GM21528 (cell line): ENCODE results near the gene IGFBP7.

Source experiments
- ATAC-seq: cut with Tn5 transposase; IDR thresholded peaks from one replicate; pipeline ENCODE4 v1.9.1; 2021; ENCODE audit warnings: mild to moderate bottlenecking, moderate library complexity; ENCODE audit not compliant: unreplicated experiment, low FRiP score

Gene IGFBP7

DNA sequence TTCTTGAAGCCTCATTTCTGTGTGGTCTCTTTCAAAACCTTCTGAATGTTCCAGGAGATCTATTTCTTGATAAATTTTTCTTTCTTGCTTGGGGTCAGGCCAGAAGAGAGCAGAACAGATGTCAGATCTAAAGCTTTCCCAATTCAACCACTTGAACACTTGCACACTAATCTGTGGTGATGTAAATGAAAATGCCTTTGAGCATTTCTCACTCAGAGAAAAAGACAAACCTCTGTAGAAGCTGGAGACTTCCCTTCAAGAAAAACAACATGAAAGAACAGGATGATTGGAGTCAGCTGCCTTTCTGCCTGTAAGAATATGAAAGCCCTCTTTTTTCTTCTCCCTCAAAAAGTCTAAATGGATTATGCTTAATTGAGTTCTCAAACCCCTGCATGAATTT lies 11.2 kb downstream of the IGFBP7 start:
- ATAC-seq, result no peak

DNA sequence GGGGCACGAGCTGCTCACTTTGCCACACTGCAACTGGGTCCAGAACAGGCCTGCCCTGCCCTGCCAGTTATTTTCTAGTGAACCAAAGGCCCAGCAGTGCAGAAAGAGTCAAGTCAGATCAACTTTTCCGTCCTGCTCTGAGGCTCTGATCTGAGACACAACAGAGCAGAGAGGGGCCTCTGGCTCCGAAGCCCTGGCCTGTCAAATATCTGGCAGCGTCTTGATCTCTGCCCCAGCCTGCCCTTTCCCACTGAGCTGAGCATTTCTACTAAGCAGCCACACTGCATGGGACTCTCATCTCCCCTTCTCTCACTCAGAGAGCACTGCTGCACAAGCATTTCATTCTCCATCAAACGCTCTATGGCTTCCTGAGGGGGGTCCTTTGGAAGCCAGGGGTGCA lies 11.8 kb downstream of the IGFBP7 start:
- no peak for ATAC-seq

DNA sequence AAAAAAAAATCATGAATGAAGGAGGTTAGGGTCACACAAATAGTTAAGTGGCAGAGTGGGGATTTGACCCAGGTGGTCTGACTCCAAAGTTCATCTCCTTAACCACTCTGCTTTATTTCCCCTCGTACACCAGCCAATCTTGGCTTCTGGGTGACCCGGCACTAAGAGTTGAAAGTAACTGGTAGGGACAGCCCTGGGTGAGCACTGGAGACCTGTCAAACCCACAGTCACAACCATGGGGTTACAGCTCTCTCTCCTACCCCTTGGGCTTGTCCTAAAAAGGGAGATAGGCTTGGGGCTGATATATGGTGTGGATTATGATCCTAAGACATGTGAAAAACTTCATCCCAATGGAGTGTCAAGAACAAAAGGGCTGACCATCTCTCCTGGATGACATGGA lies 12.5 kb downstream of the IGFBP7 start:
- no peak for ATAC-seq

DNA sequence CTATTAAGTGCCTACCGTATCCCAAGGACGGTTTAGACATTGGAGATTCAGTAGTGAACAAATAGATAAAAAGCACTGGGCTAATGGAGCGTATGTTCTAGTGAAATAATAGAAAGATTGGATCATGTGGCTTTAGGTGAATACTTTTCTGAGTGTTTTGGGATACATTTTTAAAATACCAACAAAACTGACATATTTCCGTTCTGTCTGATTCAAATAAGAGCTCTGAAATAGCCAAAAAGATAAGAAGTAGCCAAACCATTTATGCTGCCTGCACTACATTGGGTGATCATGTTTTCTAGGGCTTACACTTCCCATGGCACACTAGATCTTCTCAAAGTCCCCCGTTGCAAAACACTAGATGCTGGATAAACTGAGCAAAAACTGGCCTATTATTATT lies 14.2 kb downstream of the IGFBP7 start:
- no peak for ATAC-seq

DNA sequence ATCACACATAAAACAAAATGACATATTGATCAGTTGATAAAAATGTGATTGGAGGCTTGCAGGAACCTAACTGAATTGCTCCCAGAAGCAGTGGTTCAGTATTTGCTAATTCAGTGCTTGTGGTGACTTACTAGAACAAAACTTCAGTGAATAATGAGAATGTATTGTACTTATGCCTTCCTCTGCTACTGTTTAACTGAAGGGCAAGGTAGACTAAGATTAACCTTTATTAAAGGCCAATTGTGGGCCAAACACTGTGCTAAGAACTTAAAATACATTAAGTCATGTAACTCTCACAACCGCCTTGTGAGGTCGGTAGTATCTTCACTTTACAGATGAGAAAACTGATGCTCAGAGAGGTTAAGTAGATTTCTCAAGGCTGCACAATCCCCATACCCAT lies 14.9 kb downstream of the IGFBP7 start:
- ATAC-seq, result no peak

DNA sequence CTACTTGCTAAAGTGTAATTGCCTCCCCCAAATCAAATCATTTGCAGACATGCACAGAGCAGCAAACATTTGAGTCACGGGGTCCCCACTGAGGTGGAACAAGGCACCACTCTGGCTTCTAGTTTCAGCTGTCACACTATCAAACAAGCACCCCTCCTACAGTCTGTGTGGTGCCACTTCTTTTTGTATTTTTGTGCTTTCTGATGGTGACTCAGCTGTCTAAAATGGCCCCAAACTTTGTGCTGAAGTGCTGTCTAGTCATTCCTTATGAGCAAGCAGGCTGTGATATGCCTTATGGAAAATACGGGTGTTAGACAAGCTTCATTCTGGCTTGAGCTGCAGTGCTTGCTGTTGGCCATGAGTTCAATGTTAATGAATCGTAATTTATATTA lies 15.4 kb downstream of the IGFBP7 start:
- ATAC-seq, result no peak

DNA sequence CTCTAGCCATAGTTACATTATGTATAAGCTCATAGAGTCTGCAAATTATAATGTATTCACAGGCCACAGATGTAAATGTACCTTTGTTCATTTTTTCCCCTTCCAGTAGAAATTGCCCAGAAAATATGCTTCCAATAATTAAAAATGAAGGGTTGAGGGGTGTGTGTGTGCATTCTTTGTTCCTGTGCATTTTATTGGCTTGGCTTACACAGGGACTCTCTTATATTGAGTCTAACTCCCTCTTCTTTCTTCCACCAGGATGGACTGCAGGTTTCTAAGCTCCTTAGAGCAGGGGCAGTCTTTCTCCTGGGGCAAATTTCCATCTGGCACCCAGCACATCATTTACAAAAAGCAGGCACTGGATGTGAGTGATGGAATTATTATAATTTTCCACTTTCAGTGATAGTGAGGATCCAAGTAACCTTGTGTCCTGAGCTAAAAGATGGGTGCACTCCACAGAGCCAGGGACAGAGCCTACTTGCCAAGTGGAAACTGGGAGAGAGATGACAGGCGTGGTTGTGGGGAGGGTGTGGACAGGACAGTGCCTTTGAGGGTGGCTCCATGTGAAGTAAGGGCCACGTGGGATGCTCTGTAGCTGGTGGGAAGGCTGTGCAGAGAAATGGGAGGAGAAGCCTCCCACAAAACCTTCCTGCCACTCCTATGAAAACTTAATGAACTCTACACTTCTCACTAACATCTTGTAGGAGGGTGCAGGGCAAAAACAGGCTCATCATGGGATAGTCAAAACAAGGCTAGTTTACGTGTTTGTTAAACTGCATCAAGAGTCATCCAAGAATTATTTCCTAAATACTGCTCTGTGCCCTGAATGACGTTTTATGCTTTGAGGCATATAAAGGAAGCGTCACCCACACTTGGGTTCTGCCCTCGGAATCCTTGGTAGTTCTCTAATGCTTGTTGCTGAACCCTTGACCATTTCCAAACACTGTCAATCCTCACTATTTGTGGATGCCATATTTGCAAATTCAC lies 16.0 kb downstream of the IGFBP7 start:
- no peak for ATAC-seq

DNA sequence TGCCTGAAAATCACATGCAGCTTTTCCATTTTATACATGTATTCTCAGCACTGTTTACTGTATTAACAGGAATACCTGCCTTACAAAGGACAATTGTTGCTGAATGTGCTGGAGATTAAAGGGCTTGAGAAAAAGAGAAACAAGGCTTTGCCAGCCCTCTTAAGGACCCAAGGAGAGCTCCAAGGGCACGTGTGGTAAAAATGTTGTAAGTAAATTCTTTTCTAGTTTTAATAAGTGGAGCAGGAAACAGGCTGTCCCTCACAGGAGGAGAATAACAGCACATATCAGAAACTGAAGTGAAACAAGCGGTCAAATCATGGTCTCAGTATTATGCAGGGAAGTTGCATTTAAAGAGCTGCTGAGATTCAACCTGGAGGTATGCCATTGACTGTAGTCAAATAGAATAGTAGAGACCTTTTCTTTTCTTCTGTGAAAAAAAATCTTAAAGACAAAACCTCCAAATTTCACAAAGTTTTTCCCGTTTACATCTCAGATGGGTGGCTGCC lies 18.5 kb downstream of the IGFBP7 start:
- no peak for ATAC-seq

DNA sequence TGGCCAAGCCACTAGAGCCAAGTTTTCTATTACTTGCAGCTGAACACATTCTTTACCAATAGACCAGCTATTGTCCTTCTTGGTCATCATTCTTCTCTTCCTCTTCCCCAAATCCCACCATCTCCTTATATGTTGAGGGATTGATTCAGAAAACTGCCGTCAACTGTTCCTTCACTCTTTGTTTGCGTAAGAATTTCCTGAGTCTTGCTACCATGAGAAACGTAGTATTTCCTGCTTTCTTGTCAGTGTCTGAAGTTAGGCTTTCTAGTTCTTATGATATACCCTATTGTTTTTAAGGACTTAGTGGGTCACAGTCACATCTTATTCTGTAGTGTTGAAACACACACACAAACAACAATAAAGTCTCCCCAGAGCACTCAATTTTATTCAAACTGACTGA lies 20.1 kb downstream of the IGFBP7 start:
- no peak for ATAC-seq

DNA sequence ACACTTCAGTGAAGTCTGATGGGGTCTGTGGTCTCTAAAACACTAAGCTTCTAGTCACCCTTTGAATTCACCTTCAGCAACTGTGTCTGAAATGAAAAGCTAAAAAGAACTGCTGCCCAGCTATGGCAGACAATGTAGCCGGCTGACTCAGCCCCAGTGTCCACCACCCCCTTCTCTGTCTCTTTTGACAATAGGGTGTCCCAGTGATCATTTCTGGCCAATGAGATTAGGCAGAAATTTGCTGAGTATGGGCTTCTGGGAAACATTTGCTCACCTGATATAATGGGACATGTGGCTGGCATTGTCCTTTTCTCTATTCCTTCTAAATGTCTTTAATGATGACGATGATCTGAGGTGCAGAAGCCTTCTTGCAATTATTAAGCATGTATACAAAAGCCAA lies 20.6 kb downstream of the IGFBP7 start:
- no peak for ATAC-seq

DNA sequence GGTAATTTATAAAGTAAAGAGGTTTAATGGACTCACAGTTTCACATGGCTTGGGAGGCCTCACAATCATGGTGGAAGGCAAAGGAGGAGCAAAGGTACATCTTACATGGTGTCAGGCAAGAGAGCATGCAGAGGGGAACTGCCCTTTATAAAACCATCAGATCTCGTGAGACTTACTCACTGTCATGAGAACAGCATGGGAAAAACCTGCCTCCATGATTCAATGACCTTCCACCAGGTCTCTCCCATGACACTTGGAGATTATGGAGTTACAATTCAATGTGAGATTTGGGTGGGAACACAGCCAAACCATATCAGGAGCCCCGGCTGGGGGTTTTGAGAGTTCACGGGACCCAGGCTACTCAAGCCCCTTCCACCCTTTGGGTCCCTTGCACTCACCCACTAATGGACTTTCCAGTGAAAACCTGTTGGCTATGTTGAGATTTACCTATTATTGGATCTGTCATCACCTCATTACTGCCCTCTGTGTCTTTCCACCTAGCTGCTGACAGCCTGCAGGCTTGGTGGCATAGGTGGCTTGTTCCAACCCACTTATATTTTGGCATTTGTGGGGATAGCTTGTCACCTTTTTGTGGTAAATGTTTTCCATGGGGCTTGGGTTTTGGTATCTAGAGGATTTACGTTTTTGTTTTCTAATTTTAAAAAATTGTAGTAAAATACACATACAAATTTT lies 24.0 kb downstream of the IGFBP7 start:
- ATAC-seq, result no peak

DNA sequence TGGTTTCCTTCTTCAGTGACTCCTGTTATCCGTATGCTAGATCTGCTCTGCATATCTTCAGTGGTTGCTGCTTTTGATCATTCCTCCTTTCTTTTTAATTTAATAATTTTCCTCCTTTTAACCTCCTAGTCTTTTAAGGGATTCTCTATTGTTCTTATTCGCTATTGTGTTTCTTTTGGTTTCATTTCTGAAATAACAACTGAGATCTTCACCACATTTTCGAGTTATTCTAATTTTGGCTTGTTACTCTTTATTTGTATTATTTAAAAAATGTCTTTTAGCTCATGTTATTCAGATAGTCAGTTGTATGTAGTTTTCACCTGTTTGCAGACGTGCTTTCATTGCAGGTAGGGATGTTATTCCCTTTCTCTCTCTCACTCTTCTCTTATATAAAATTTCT lies 24.9 kb downstream of the IGFBP7 start:
- no peak for ATAC-seq

DNA sequence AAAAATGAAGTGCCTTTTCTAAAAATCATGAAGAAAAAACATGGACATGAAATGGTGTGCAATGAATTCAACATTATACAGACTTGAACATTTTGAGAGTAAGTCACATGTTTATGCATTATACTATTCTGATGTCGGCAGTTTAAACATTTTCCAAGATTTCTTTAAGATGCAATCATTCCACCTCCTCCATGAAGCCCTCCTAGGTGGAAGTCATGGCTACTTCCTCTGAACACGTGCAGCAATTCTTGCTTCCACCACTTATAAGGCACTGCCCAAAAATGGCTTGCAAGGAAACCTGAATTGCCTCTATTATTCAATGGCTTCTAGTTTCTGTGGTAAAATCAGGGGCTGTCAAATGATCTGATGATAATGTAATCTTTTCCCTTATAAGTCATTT lies 25.8 kb downstream of the IGFBP7 start:
- no peak for ATAC-seq

DNA sequence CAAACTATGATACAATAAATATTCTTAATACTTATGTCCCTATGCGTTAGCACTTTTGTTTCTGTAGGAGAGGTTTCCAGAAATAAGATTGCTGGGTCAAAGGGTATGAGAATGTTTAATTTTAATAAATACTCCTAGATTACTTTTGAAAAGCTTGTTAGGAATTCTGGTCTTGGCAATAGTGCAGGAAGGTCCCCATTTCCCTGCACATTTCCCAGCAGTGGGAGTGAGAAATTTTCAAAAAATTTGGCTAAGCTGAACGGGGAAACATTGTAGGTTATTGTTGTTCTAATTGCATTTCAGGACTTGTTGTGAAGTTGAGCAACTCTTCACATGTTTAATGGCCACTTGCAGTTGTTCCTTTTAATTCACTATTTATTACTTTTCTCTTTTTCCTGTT lies 27.1 kb downstream of the IGFBP7 start:
- no peak for ATAC-seq

DNA sequence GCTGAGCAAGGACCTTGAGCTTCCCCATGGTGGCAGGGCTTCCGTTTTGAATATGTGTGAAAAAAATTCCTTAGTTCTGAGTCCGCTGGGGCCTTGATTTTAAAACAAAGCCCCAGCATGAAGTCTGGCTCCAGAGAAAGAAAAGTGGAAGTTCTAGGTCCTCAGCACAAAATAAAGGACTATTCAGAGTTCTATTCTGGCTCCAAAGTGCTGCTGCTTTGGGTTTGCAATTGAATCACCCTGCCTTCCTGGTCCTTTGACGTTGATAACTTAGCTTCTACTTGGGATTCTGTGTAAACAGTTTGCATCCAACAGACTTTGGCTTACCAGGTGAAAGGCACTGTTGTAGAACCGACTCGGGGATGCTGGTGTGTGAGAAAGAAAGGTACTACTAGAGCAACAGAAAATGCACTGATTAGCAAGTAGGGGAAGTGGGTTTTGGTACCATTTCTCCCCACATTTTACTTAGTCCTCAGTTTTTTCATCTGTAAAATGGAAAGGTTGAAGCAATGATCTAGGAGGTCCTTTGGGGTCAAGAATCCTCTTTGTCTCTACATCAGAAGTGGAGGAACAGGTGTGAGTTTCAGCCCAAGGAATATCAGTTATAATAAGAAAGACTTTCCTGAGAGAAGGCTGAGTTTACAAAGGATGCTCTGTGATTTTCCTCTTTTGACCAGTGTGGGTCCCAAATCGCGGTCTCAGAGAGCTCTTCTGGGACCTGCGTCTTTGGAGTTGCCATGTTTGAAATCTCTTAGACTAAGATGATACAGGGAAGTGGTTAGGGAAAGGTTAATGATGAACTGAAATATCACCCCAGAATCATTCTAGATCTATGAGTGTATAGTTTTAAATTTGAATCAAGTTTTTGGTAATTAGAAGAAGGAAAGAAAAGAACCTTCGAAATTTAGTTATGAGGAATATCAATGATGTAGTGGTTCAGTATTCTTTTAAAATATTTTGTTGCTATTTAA lies 28.2 kb downstream of the IGFBP7 start:
- ATAC-seq, result no peak

DNA sequence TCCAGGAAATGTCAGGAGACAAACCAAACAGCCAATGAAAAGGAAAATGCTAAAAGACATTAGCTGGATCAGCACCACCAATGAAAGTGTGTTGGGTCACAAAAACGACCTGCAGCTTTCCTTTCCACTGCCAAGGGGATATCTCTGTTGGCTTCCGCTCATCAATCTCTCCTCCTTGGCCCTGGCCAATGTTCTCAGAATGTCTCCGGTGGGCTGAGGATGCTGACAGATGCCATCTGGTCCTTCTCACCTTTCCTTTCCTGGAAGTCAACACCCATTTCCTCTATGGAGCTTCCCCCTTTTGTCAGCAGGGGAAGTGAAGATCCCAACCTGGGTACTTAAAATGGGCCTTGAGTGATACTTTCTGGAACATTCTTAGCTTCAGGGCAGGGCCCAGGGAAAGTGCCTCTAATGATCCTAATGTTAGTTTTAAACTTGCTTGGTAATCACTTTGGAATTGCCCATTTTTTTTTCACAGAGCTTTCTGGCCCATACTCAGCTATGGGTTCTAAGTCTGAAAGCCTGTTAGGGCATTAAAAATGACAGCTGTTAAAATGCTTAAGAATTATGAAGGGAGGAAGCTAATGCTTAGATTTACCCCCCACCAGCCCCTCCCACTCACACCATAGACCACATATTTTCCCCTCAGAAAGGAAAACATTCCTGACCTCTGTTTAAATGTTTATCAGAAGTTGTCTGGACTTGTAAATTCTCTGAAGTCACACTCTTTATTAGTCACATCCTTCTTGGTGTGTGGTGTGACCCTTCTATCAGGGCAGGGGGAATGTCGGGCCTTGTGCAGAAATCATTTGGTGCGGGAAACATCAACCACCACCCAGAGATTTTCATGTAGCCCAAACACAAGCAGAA lies 29.2 kb downstream of the IGFBP7 start:
- ATAC-seq, result no peak

DNA sequence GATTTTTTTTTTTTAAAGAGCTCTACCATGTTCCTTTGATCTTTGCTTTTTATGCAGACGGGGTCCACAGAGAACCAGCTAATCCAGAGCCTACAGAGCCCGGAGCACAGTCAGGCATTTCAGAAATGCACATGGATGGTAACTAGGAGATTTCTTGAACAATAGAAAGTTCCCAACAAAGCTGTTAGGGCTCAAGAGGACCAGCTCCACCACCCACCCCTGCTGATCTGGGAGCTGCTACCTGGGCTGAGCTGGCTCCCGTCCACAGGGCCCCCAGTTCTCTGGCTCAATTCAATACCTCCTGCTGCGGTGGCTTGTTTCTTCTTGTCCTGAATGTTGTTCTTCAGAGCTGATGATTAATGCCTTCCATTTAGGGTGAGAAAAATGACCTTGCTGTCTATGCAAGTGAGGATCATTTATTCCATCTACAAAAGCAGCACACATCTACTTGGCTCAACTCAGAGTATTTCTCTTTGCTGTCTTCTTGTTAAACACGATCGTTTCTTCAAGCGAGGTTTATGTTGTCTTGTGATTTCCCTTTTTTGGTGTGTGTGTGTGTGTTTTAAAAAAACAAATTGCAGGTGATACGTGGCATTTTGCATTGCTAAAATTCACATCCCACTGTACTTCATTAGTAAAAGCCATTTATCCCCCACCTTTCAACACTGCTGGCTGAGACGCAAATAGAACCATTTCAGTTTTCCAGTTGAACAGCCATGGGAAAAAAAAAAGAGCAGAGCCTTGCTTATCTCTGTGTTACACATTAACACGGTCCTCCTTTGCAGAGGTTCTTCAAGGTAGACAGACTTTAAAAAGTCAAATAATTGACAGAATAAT lies 31.3 kb downstream of the IGFBP7 start:
- no peak for ATAC-seq

DNA sequence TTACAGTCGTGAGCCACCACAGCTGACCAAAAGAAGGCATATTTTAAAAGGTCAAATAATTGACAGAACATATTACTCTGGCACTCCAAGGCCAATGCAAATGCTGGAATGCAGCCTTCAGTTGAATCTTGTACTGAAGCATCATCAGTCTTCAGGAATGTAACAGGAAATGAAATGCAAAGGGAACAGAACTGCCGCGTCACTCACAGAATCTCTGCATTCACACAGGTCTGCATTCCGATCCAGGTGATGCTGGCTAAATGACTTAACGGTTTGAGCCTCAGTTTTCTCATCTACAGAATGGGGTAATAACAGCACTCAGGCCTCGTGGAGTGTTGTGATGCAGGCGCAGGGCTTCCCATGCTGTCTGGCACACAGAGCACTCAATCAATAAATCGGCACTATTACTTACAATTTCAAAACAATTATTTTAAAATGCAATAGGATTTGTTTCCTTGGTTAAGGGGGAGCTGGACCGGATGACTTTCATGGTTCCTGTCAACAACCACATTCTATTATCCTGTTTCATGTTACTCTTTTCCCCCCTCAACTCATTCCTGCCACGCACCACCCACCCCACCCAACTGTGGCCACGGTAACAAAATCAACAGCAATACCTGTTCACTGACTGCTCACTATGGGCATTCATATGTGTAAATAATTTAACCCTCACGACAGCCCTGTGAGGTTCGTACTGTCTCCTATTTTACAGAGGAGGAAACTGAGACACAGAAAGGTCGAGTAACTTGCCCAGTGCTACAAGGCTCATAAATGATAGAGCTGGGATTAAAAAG lies 32.4 kb downstream of the IGFBP7 start:
- ATAC-seq, result no peak
